Activated CD4-positive, alpha-beta T cell treated with anti-CD3 and anti-CD28 coated beads, Interleukin-2, amount 10 ng/mL, durations not matched to agents 7 days and 5 days (primary cell): ENCODE results near the gene APAF1. TPM values are rescaled to one million over a fixed set of nuclear protein-coding genes. Genes with fewer than 3 reads are reported as not detected.

ENCODE experiments used
- CTCF ChIA-PET: fragments of 350-600 bp; sonication (Branson Sonifier 250); formaldehyde crosslinking; loops from one replicate; lab custom pipeline; 2021; ENCODE audit warnings: antibody characterized with exemption; lab: Charles Lee
- POLR2A ChIA-PET: fragments of 350-600 bp; sonication (Branson Sonifier 250); formaldehyde crosslinking; loops from one replicate; lab custom pipeline; 2021; ENCODE audit warnings: antibody characterized with exemption; lab: Charles Lee
- DNase-seq: peaks from one replicate; pipeline ENCODE4 v3.0.0-alpha.2; 2020
- H3K27ac Mint-ChIP-seq: one replicate; pipeline ENCODE4 v1.8.0; 2021; ENCODE audit warnings: mild to moderate bottlenecking, moderate library complexity, mixed read lengths
- H3K27me3 Mint-ChIP-seq: one replicate; pipeline ENCODE4 v1.8.0; 2021; ENCODE audit warnings: mixed read lengths
- H3K36me3 Mint-ChIP-seq: one replicate; pipeline ENCODE4 v1.8.0; 2021; ENCODE audit warnings: low read depth, mixed read lengths
- H3K4me1 Mint-ChIP-seq: one replicate; pipeline ENCODE4 v1.8.0; 2021; ENCODE audit warnings: mixed read lengths
- H3K4me3 Mint-ChIP-seq: one replicate; pipeline ENCODE4 v1.8.0; 2021; ENCODE audit warnings: mild to moderate bottlenecking, moderate library complexity, mixed read lengths
- H3K9me3 Mint-ChIP-seq: one replicate; pipeline ENCODE4 v1.8.0; 2021; ENCODE audit warnings: mixed read lengths
- total RNA-seq, 2 experiments: library from RNA; stranded (reverse); gene quantifications; one replicate each; pipeline ENCODE4 v1.2.3, GENCODE V29; 2021

The APAF1 gene
- total RNA-seq, 2 experiments from 2014 or later, result 28.3 to 31.5 TPM

DNA sequence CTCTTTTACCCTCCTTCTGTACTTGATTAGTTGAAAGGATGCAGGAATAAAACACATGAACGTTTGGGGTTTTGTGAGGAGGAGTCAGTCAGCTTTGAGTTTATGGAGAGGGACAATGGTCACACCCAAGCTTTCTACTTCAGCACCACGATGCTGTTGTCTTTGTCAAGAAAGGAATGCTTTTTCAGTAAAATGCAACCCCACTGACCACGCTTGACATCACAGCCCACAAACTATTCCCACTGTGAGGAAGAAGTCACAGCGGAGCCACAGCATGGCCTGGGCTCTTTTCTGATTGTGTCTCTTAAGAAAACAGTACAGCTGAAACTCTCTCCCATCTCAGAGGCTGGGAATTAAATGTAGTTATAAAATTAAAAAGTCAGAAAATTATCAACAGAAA lies 135.2 kb downstream of the APAF1 start:
- Mint-ChIP-seq H3K27ac (no peak overlapping the region), H3K27me3 (peaks cover 10% of the 10 kb centered on the region), H3K4me3 (no peak overlapping the region), H3K4me1 (no peaks in the 10 kb centered on the region), H3K36me3 (no peaks in the 10 kb centered on the region), H3K9me3 (no peaks in the 10 kb centered on the region)
- ChIA-PET POLR2A (no interaction called here), CTCF (no interaction called here)
- DNase-seq, result no peak

- Mint-ChIP-seq H3K4me1 (no peaks in the 10 kb centered on the region), H3K4me3 (no peak overlapping the region), H3K27me3 (peaks cover 12% of the 10 kb centered on the region), H3K36me3 (no peaks in the 10 kb centered on the region), H3K9me3 (no peaks in the 10 kb centered on the region), H3K27ac (no peak overlapping the region)
- ChIA-PET CTCF (interaction anchor here (1.2 kb wide), 1 partner anchor 9 kb away, joined by 3 read pairs; no protein-coding TSS in a partner anchor), POLR2A (no interaction called here)
- no peak for DNase-seq
These were observed 138.3 kb downstream of the APAF1 start for GRCh38 chr12:98783420-98783819.

Other genes with a start within 250 kb of the APAF1 start
- gene TMPO, start 129.7 kb upstream of the APAF1 start, total RNA-seq, result 100 to 1,000 TPM; 397 to 419 TPM
- gene SLC25A3, start 51.6 kb upstream of the APAF1 start, total RNA-seq, result 100 to 1,000 TPM; 333 to 355 TPM
- 10 to 100 TPM; 18.4 to 18.8 TPM for gene IKBIP, start 502 bp upstream of the APAF1 start, total RNA-seq